ENCODE measurements around the gene TBC1D22A.

Gene TBC1D22A

GRCh38 chr22:47189056-47189916, 426.8 kb downstream of the TBC1D22A start:
- no peaks in the 10 kb centered on the region for H3K79me2 ChIP-seq (ENCODE audit: low read length)
- H3K9ac ChIP-seq (ENCODE audit: low read length), result no peak overlapping the region
- H3K36me3 ChIP-seq (replicated peaks; ENCODE audit: low read depth, low read length), result no peaks in the 10 kb centered on the region
- no peaks in the 10 kb centered on the region for H3K9me3 ChIP-seq (ENCODE audit: insufficient read depth, low read length)
- TF ChIP-seq EZH2phosphoT487 (IDR thresholded peaks at IDR 0.05; ENCODE audit: low read depth), result no peak
- TF ChIP-seq CTCF (IDR thresholded peaks at IDR 0.05; ENCODE audit: low read depth, low read length), result no peak
- H3K27ac ChIP-seq (ENCODE audit: low read length), result no peak overlapping the region
- H3K4me2 ChIP-seq (ENCODE audit: low read length), result no peak overlapping the region
- no peak overlapping the region for H3K4me3 ChIP-seq (ENCODE audit: low read length)
- H3K4me1 ChIP-seq (ENCODE audit: low read length), result peaks cover 9% of the 10 kb centered on the region
- no peak overlapping the region for H2AFZ ChIP-seq (ENCODE audit: low read depth, low read length)
- H4K20me1 ChIP-seq (ENCODE audit: insufficient read depth, low read length), result no peaks in the 10 kb centered on the region
- H3K27me3 ChIP-seq (ENCODE audit: low read depth, low read length), result peaks cover 4% of the 10 kb centered on the region; the same call in 1 of the 2 replicates

GRCh38 chr22:47190276-47190956, 428.0 kb downstream of the TBC1D22A start:
- Histone ChIP-seq H3K27me3 (ENCODE audit: low read depth, low read length) (peaks cover 4% of the 10 kb centered on the region; the same call in 1 of the 2 replicates), H3K4me3 (ENCODE audit: low read length) (no peak overlapping the region), H3K79me2 (ENCODE audit: low read length) (no peaks in the 10 kb centered on the region), H4K20me1 (ENCODE audit: insufficient read depth, low read length) (no peaks in the 10 kb centered on the region), H3K4me2 (ENCODE audit: low read length) (no peak overlapping the region), H3K9ac (ENCODE audit: low read length) (no peak overlapping the region), H3K27ac (ENCODE audit: low read length) (no peak overlapping the region), H3K4me1 (ENCODE audit: low read length) (peaks cover 9% of the 10 kb centered on the region), H3K36me3 (replicated peaks; ENCODE audit: low read depth, low read length) (no peaks in the 10 kb centered on the region), H3K9me3 (ENCODE audit: insufficient read depth, low read length) (no peaks in the 10 kb centered on the region), H2AFZ (ENCODE audit: low read depth, low read length) (no peak overlapping the region)
- TF ChIP-seq EZH2phosphoT487 (IDR thresholded peaks at IDR 0.05; ENCODE audit: low read depth), result no peak
- no peak for TF ChIP-seq CTCF (IDR thresholded peaks at IDR 0.05; ENCODE audit: low read depth, low read length)

- Histone ChIP-seq H3K27ac (ENCODE audit: low read length) (no peak overlapping the region), H3K4me3 (ENCODE audit: low read length) (no peak overlapping the region), H3K9me3 (ENCODE audit: insufficient read depth, low read length) (no peaks in the 10 kb centered on the region)
Observed at GRCh38 chr22:47190957-47191670, 428.7 kb downstream of the TBC1D22A start.

More at GRCh38 chr22:47190957-47191670, 428.7 kb downstream of the TBC1D22A start:
- H3K79me2 ChIP-seq (ENCODE audit: low read length), result no peaks in the 10 kb centered on the region
- peaks cover 9% of the 10 kb centered on the region for H3K4me1 ChIP-seq (ENCODE audit: low read length)
- no peak overlapping the region for H3K4me2 ChIP-seq (ENCODE audit: low read length)
- no peak overlapping the region for H3K9ac ChIP-seq (ENCODE audit: low read length)
- no peak overlapping the region for H2AFZ ChIP-seq (ENCODE audit: low read depth, low read length)
- no peaks in the 10 kb centered on the region for H4K20me1 ChIP-seq (ENCODE audit: insufficient read depth, low read length)
- peaks cover 4% of the 10 kb centered on the region; the same call in 1 of the 2 replicates for H3K27me3 ChIP-seq (ENCODE audit: low read depth, low read length)
- H3K36me3 ChIP-seq (replicated peaks; ENCODE audit: low read depth, low read length), result no peaks in the 10 kb centered on the region
- TF ChIP-seq CTCF (IDR thresholded peaks at IDR 0.05; ENCODE audit: low read depth, low read length) (no peak), EZH2phosphoT487 (IDR thresholded peaks at IDR 0.05; ENCODE audit: low read depth) (no peak)

Data from OCI-LY3 (cell line).